ENCODE results near the gene MAPK10.

GRCh38 chr4:86013621-86014020, 346.2 kb downstream of the MAPK10 start:
- TF ChIP-seq EZH2phosphoT487 (IDR thresholded peaks at IDR 0.05; ENCODE audit: borderline replicate concordance, low read length) (no peak), CTCF (IDR thresholded peaks at IDR 0.05; ENCODE audit: low read depth, low read length, poor library complexity, severe bottlenecking) (no peak)
